Measurements from ENCODE around the gene ZFC3H1. TPM values are rescaled to one million over a fixed set of nuclear protein-coding genes. Genes with fewer than 3 reads are reported as not detected.

The ZFC3H1 gene
- total and polyA plus RNA-seq, 2 of the 4 experiments (the other 2 are of a cell fraction) = 16.8 to 23.3 TPM

DNA sequence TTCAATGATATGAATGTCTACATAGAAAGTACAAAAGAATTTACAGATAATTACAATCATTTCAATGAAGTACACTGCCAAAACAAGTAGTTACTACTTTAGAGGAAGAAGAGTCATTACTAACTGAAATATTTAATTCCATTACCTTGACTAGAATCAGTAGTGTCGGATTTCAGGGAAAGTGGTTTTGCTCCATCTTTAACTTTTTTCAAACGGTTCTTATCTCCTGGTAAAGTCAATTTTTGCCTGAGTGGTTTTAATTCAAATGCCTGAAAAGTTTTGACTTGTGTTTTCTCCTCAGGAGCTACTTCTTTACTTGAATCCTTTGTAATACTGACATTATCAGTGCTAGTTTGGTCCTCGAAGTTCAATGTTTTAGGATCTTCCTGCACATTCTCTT lies 6.9 kb downstream of the ZFC3H1 start (continued):
- TF ChIP-seq MAFK (IDR thresholded peaks at IDR 0.05; ENCODE audit: low read depth, low read length) = no peak
- no peak for TF ChIP-seq SMC3 (IDR thresholded peaks at IDR 0.05; ENCODE audit: low read depth, low read length)

DNA sequence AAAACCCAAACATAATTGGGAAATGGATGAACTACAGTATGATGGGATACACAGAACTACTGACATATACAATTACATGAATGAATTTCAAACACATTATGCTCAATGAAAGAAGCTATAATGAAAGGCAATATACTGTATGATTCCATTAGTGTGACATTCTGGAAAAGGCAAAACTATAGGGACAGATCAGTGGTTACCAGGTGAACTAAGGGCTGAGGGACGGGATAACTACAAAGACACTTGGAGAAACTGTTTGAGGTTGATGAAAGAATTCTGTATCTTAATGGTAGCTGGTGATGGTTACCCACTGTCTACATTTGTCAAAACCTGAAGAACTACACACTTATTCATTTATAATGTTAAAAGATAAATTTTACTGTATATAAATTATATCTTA lies 7.7 kb downstream of the ZFC3H1 start:
- H2AK5ac ChIP-seq (ENCODE audit: low read depth, low read length) = no peak overlapping the region
- H4K91ac ChIP-seq (ENCODE audit: insufficient read depth, low read depth, low read length) = no peak overlapping the region
- dilution Hi-C loops (cut with HindIII; ENCODE audit: low sequenced_read_pairs, unreplicated experiment) = no loop called here
- no peak overlapping the region for H2BK15ac ChIP-seq (ENCODE audit: low read depth, low read length)
- H3K9me1 ChIP-seq (ENCODE audit: insufficient read depth, low read length) = no peaks in the 10 kb centered on the region
- in situ Hi-C loops (cut with MboI; ENCODE audit: low sequenced_read_pairs) = loop anchor here (25.0 kb wide), 1 partner anchor 606 kb away; the partner anchor contains the start of gene TRHDE
- H3K27ac ChIP-seq (ENCODE audit: insufficient read depth, low read length) = no peak overlapping the region
- H3K56ac ChIP-seq (ENCODE audit: extremely low read depth, insufficient read depth, low read length) = no peak overlapping the region
- peaks cover 37% of the 10 kb centered on the region for H4K20me1 ChIP-seq (ENCODE audit: insufficient read depth, low read length)
- POLR2A ChIA-PET (ENCODE audit: unreplicated experiment) = interaction anchor here (0.6 kb wide), 1 partner anchor 115 kb away, joined by 3 read pairs; no protein-coding TSS in a partner anchor
- no CpG with 5 or more reads among the region's 1 CpG for WGBS, 2 experiments (ENCODE audit: extremely low coverage in 2 of 2, insufficient read length in 1 of 2)
- H3K4me2 ChIP-seq (ENCODE audit: low read depth, low read length) = peak overlapping the region; percentile 55
- H3K4me1 ChIP-seq (ENCODE audit: control insufficient read depth, insufficient read depth, low read length) = 0 out of 2 replicates have a peak, but pooled peaks cover 3% of the 10 kb centered on the region
- H2BK5ac ChIP-seq (ENCODE audit: low read depth, low read length, poor library complexity, severe bottlenecking) = no peak overlapping the region
- no peak overlapping the region for H3K18ac ChIP-seq (ENCODE audit: low read depth, low read length)
- H3K9ac ChIP-seq (ENCODE audit: low read depth, low read length) = no peak overlapping the region
- no peak overlapping the region for H2AFZ ChIP-seq (replicated peaks; ENCODE audit: low read length, poor library complexity)
- no TSS peak for BruUV-seq (replicated peaks)
- no peak overlapping the region for H3K4me3 ChIP-seq (ENCODE audit: insufficient read depth, low read depth, low read length)
- no peak overlapping the region for H4K5ac ChIP-seq (ENCODE audit: low read depth, low read length)
- H3K23ac ChIP-seq (ENCODE audit: low read depth, low read length) = 0 out of 2 replicates have a peak overlapping the region, but pooled peaks have one; percentile 39
- peaks cover 2 to 18% of the 10 kb centered on the region in 2 experiments; a peak in 2 of 4 replicates for H3K79me1 ChIP-seq (ENCODE audit: low read depth in 1 of 2, low read length in 2 of 2)
- no peak overlapping the region for H2BK120ac ChIP-seq (ENCODE audit: low read depth, low read length)
- no peaks in the 10 kb centered on the region for H3K27me3 ChIP-seq (ENCODE audit: control insufficient read depth, insufficient read depth, low read length)
- H2AK9ac ChIP-seq (replicated peaks; ENCODE audit: low read depth, low read length, poor library complexity) = no peak overlapping the region
- ATAC-seq (ENCODE audit: low read depth) (no peak), DNase-seq (no peak)
- intact Hi-C loops (cut with micrococcal nuclease) = no loop called here
- CTCF ChIA-PET = no interaction called here
- no peak overlapping the region for H3K14ac ChIP-seq (replicated peaks; ENCODE audit: low read depth, low read length)
- H4K8ac ChIP-seq (ENCODE audit: low read depth in 2 of 2, low read length in 2 of 2) = no peak overlapping the region
- H2BK20ac ChIP-seq (ENCODE audit: low read depth, low read length) = no peak overlapping the region
- no peak overlapping the region for H3K4ac ChIP-seq (ENCODE audit: low read depth, low read length)
- H3K36me3 ChIP-seq (ENCODE audit: control insufficient read depth, insufficient read depth, low read length) = peaks cover 27% of the 10 kb centered on the region
- H3K9me3 ChIP-seq (ENCODE audit: control insufficient read depth, insufficient read depth, low read length) = peaks cover 7% of the 10 kb centered on the region
- no peak for TF ChIP-seq RFX5 (IDR thresholded peaks at IDR 0.05; ENCODE audit: low read depth, low read length)
- TF ChIP-seq CEBPB (IDR thresholded peaks at IDR 0.05; ENCODE audit: low read depth, low read length) = no peak
- TF ChIP-seq RCOR1 (IDR thresholded peaks at IDR 0.05; ENCODE audit: insufficient replicate concordance, low read length) = no peak
- TF ChIP-seq MXI1 (IDR thresholded peaks at IDR 0.05; ENCODE audit: borderline replicate concordance, low read depth, low read length) = no peak
- TF ChIP-seq, protein P1, sequence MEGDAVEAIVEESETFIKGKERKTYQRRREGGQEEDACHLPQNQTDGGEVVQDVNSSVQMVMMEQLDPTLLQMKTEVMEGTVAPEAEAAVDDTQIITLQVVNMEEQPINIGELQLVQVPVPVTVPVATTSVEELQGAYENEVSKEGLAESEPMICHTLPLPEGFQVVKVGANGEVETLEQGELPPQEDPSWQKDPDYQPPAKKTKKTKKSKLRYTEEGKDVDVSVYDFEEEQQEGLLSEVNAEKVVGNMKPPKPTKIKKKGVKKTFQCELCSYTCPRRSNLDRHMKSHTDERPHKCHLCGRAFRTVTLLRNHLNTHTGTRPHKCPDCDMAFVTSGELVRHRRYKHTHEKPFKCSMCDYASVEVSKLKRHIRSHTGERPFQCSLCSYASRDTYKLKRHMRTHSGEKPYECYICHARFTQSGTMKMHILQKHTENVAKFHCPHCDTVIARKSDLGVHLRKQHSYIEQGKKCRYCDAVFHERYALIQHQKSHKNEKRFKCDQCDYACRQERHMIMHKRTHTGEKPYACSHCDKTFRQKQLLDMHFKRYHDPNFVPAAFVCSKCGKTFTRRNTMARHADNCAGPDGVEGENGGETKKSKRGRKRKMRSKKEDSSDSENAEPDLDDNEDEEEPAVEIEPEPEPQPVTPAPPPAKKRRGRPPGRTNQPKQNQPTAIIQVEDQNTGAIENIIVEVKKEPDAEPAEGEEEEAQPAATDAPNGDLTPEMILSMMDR (conservative IDR thresholded peaks at IDR 0.05; ENCODE audit: low read depth, low read length) = no peak
- TF ChIP-seq MAZ (IDR thresholded peaks at IDR 0.05; ENCODE audit: borderline replicate concordance, low read depth, low read length) = no peak
- no peak for TF ChIP-seq NFE2L2 (IDR thresholded peaks at IDR 0.05; ENCODE audit: low read depth, low read length)
- TF ChIP-seq, protein P2, sequence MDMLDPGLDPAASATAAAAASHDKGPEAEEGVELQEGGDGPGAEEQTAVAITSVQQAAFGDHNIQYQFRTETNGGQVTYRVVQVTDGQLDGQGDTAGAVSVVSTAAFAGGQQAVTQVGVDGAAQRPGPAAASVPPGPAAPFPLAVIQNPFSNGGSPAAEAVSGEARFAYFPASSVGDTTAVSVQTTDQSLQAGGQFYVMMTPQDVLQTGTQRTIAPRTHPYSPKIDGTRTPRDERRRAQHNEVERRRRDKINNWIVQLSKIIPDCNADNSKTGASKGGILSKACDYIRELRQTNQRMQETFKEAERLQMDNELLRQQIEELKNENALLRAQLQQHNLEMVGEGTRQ (IDR thresholded peaks at IDR 0.05; ENCODE audit: low read depth, low read length) = no peak
- no peak for TF ChIP-seq MAFK (IDR thresholded peaks at IDR 0.05; ENCODE audit: low read depth, low read length)
- TF ChIP-seq POLR2A (IDR thresholded peaks at IDR 0.05; ENCODE audit: low read depth, low read length) = no peak
- no peak for TF ChIP-seq CHD1 (IDR thresholded peaks at IDR 0.05; ENCODE audit: low read depth, low read length)
- TF ChIP-seq, protein P3, sequence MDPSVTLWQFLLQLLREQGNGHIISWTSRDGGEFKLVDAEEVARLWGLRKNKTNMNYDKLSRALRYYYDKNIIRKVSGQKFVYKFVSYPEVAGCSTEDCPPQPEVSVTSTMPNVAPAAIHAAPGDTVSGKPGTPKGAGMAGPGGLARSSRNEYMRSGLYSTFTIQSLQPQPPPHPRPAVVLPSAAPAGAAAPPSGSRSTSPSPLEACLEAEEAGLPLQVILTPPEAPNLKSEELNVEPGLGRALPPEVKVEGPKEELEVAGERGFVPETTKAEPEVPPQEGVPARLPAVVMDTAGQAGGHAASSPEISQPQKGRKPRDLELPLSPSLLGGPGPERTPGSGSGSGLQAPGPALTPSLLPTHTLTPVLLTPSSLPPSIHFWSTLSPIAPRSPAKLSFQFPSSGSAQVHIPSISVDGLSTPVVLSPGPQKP (IDR thresholded peaks at IDR 0.05; ENCODE audit: borderline replicate concordance, low read depth, low read length) = no peak
- no peak for TF ChIP-seq BHLHE40 (IDR thresholded peaks at IDR 0.05; ENCODE audit: low read depth, low read length)

Measured in IMR-90 (cell line).